Loucy (cell line): ENCODE results near the gene ACTL6B.

Experiments
- H2AFZ ChIP-seq: fragments of 200-600 bp; sonication (generic); 2 replicates; pipeline ENCODE4 v1.6.0; 2016; ENCODE audit warnings: antibody characterized with exemption, mild to moderate bottlenecking, low read length, moderate library complexity
- H3F3A ChIP-seq: fragments of 200-600 bp; 2 replicates; pipeline ENCODE4 v1.6.0; 2016; ENCODE audit warnings: antibody characterized with exemption, low read depth, mild to moderate bottlenecking
- H3K27me3 ChIP-seq: fragments of 200-600 bp; sonication (generic); 2 replicates; pipeline ENCODE4 v1.6.1; 2014; ENCODE audit warnings: low read length, mild to moderate bottlenecking; ENCODE audit not compliant: insufficient read depth, poor library complexity, severe bottlenecking
- H3K36me3 ChIP-seq: fragments of 200-600 bp; sonication (generic); 2 replicates; pipeline ENCODE4 v1.6.1; 2016; ENCODE audit warnings: low read length; ENCODE audit not compliant: insufficient read depth
- H3K4me1 ChIP-seq: fragments of 200-600 bp; sonication (generic); 2 replicates; pipeline ENCODE4 v1.5.1; 2014; ENCODE audit warnings: low read length, mild to moderate bottlenecking; ENCODE audit not compliant: insufficient read depth, poor library complexity, severe bottlenecking
- H3K4me2 ChIP-seq: fragments of 200-600 bp; sonication (generic); 2 replicates; pipeline ENCODE4 v1.6.0; 2014; ENCODE audit warnings: antibody characterized with exemption, low read length, low read depth, mild to moderate bottlenecking; ENCODE audit not compliant: poor library complexity, severe bottlenecking
- H3K4me3 ChIP-seq: fragments of 200-600 bp; sonication (generic); 2 replicates; pipeline ENCODE4 v1.5.1; 2014; ENCODE audit warnings: low read length, mild to moderate bottlenecking, mixed read lengths; ENCODE audit not compliant: poor library complexity, severe bottlenecking
- H3K79me2 ChIP-seq: fragments of 200-600 bp; sonication (generic); 2 replicates; pipeline ENCODE4 v1.6.1; 2014; ENCODE audit warnings: low read length; ENCODE audit not compliant: insufficient read depth
- H3K9ac ChIP-seq: fragments of 200-600 bp; sonication (generic); 2 replicates; pipeline ENCODE4 v1.6.0; 2014; ENCODE audit warnings: mild to moderate bottlenecking, low read depth, low read length, moderate library complexity; ENCODE audit not compliant: poor library complexity, severe bottlenecking
- H3K9me2 ChIP-seq: fragments of 200-600 bp; sonication (generic); replicated peaks from 2 replicates; pipeline ENCODE4 v1.6.1; 2016; ENCODE audit warnings: low read depth, low read length, mixed read lengths
- H3K9me3 ChIP-seq: fragments of 200-600 bp; sonication (generic); 2 replicates; pipeline ENCODE4 v1.6.1; 2014; ENCODE audit warnings: mild to moderate bottlenecking, antibody characterized with exemption, low read length, low read depth; ENCODE audit not compliant: insufficient read depth
- H4K20me1 ChIP-seq: fragments of 200-600 bp; sonication (generic); 2 replicates; pipeline ENCODE4 v1.6.0; 2014; ENCODE audit warnings: antibody characterized with exemption, low read length, mild to moderate bottlenecking; ENCODE audit not compliant: insufficient read depth, poor library complexity, severe bottlenecking
- CTCF ChIP-seq: fragments of 200-600 bp; sonication (generic); conservative IDR thresholded peaks from 2 replicates; pipeline ENCODE4 v1.5.1; 2014; ENCODE audit warnings: mild to moderate bottlenecking, antibody characterized with exemption, low read length
- EZH2phosphoT487 ChIP-seq: fragments of 200-600 bp; IDR thresholded peaks from 2 replicates; pipeline ENCODE4 v1.6.1; 2018; ENCODE audit warnings: antibody characterized with exemption, mild to moderate bottlenecking, moderate library complexity, borderline replicate concordance

The ACTL6B gene

GRCh38 chr7:100609958-100610357, 46.3 kb downstream of the ACTL6B start:
- H3K79me2 ChIP-seq, result no peaks in the 10 kb centered on the region
- TF ChIP-seq CTCF, result no peak
- TF ChIP-seq EZH2phosphoT487, result no peak
- peaks cover 19% of the 10 kb centered on the region for H3K4me1 ChIP-seq
- H3K9me2 ChIP-seq, result no peaks in the 10 kb centered on the region
- H4K20me1 ChIP-seq, result no peaks in the 10 kb centered on the region
- no peaks in the 10 kb centered on the region for H3K9me3 ChIP-seq
- 0 out of 2 replicates have a peak, but pooled peaks cover 4% of the 10 kb centered on the region for H3F3A ChIP-seq
- H3K4me2 ChIP-seq, result no peak overlapping the region
- H2AFZ ChIP-seq, result no peak overlapping the region
- no peak overlapping the region for H3K4me3 ChIP-seq
- H3K27me3 ChIP-seq, result no peaks in the 10 kb centered on the region
- H3K9ac ChIP-seq, result no peak overlapping the region
- no peaks in the 10 kb centered on the region for H3K36me3 ChIP-seq

GRCh38 chr7:100607111-100607510, 49.1 kb downstream of the ACTL6B start:
- Histone ChIP-seq H3K36me3 (no peaks in the 10 kb centered on the region), H2AFZ (no peak overlapping the region), H3K9me2 (no peaks in the 10 kb centered on the region), H4K20me1 (no peaks in the 10 kb centered on the region), H3K4me1 (peaks cover 23% of the 10 kb centered on the region), H3F3A (0 out of 2 replicates have a peak, but pooled peaks cover 4% of the 10 kb centered on the region), H3K9me3 (no peaks in the 10 kb centered on the region), H3K4me3 (no peak overlapping the region), H3K79me2 (peaks cover 6% of the 10 kb centered on the region; the same call in 1 of the 2 replicates), H3K4me2 (no peak overlapping the region), H3K9ac (no peak overlapping the region), H3K27me3 (no peaks in the 10 kb centered on the region)
- TF ChIP-seq EZH2phosphoT487 (no peak), CTCF (no peak)

GRCh38 chr7:100606313-100606712, 49.9 kb downstream of the ACTL6B start:
- Histone ChIP-seq H3K9me2 (no peaks in the 10 kb centered on the region), H4K20me1 (no peaks in the 10 kb centered on the region), H3K9me3 (no peaks in the 10 kb centered on the region), H3K36me3 (no peaks in the 10 kb centered on the region), H3K27me3 (no peaks in the 10 kb centered on the region), H3K4me2 (no peak overlapping the region), H3K4me1 (peaks cover 23% of the 10 kb centered on the region), H2AFZ (no peak overlapping the region), H3K79me2 (peaks cover 6% of the 10 kb centered on the region; the same call in 1 of the 2 replicates), H3F3A (0 out of 2 replicates have a peak, but pooled peaks cover 4% of the 10 kb centered on the region), H3K9ac (no peak overlapping the region), H3K4me3 (no peak overlapping the region)
- TF ChIP-seq EZH2phosphoT487 (no peak), CTCF (no peak)
